ENCODE results near the gene DNLZ. TPM values are rescaled to one million over a fixed set of nuclear protein-coding genes. Genes with fewer than 3 reads are reported as not detected.

The DNLZ gene
- total and polyA plus RNA-seq, 12 donors = 3.1 to 28.9 (median 17.5) TPM

- TF ChIP-seq POLR2A (IDR thresholded peaks at IDR 0.05) = no peak
- TF ChIP-seq CTCF (IDR thresholded peaks at IDR 0.05) = no peak
- Histone ChIP-seq H3K36me3 (replicated peaks in 1 of 2) (no peaks in the 10 kb centered on the region), H3K4me1 (replicated peaks in 1 of 2) (peaks cover 0 to 19% of the 10 kb centered on the region in 2 donors), H3K27me3 (no peaks in the 10 kb centered on the region), H3K4me3 (no peak overlapping the region), H3K9me3 (replicated peaks in 1 of 3) (no peaks in the 10 kb centered on the region), H3K27ac (no peak overlapping the region)
- intact Hi-C loops (cut with DNase I) = no loop called here
- 86 to 100% (median 90%) methylated on average over 1 to 22 of the region's 22 CpGs for WGBS, 4 donors
- DNase-seq = no peak
Observed at GRCh38 chr9:136357202-136357725, 6.3 kb downstream of the DNLZ start.

- Histone ChIP-seq H3K27me3 (no peaks in the 10 kb centered on the region), H3K9me3 (replicated peaks in 1 of 3) (no peaks in the 10 kb centered on the region), H3K4me3 (no peak overlapping the region), H3K27ac (no peak overlapping the region), H3K4me1 (replicated peaks in 1 of 2) (peaks cover 0 to 19% of the 10 kb centered on the region in 2 donors), H3K36me3 (replicated peaks in 1 of 2) (no peaks in the 10 kb centered on the region)
- intact Hi-C loops (cut with DNase I) = no loop called here
- DNase-seq = no peak
- WGBS, 4 donors = 75 to 90% (median 79%) methylated on average over 6 to 54 of the region's 54 CpGs
- TF ChIP-seq POLR2A (IDR thresholded peaks at IDR 0.05) (no peak), CTCF (IDR thresholded peaks at IDR 0.05) (no peak)
Observed at GRCh38 chr9:136355616-136356557, 7.7 kb downstream of the DNLZ start.

GRCh38 chr9:136354592-136355085 is 8.9 kb downstream of the DNLZ start:
- no peaks in the 10 kb centered on the region for H3K9me3 ChIP-seq (replicated peaks in 1 of 3)
- no peaks in the 10 kb centered on the region for H3K36me3 ChIP-seq (replicated peaks in 1 of 2)
- no peak overlapping the region for H3K4me3 ChIP-seq
- no peaks in the 10 kb centered on the region for H3K27me3 ChIP-seq
- peak in 6 of 7 donors; percentile 64 to 81 (median 67) for DNase-seq
- WGBS, 4 donors = 36 to 55% (median 52%) methylated on average over 9 to 17 of the region's 17 CpGs
- TF ChIP-seq POLR2A (IDR thresholded peaks at IDR 0.05) (no peak), CTCF (IDR thresholded peaks at IDR 0.05) (no peak)
- intact Hi-C loops (cut with DNase I) = no loop called here
- peaks cover 0 to 19% of the 10 kb centered on the region in 2 donors for H3K4me1 ChIP-seq (replicated peaks in 1 of 2)
- peak overlapping the region in 3 of 5 donors; percentile 22 to 56 (median 46) for H3K27ac ChIP-seq

- Histone ChIP-seq H3K4me3 (no peak overlapping the region), H3K27me3 (no peaks in the 10 kb centered on the region)
- 68 to 81% (median 75%) methylated on average over 3 to 13 of the region's 13 CpGs for WGBS, 4 donors
Observed at GRCh38 chr9:136353757-136354488, 9.6 kb downstream of the DNLZ start.

More at GRCh38 chr9:136353757-136354488, 9.6 kb downstream of the DNLZ start:
- peak overlapping the region in 3 of 5 donors; percentile 22 to 56 (median 46) for H3K27ac ChIP-seq
- DNase-seq = peak in 1 of 7 donors; percentile 46
- H3K36me3 ChIP-seq (replicated peaks in 1 of 2) = no peaks in the 10 kb centered on the region
- intact Hi-C loops (cut with DNase I) = no loop called here
- TF ChIP-seq POLR2A (IDR thresholded peaks at IDR 0.05) = no peak
- no peak for TF ChIP-seq CTCF (IDR thresholded peaks at IDR 0.05)
- peaks cover 0 to 19% of the 10 kb centered on the region in 2 donors for H3K4me1 ChIP-seq (replicated peaks in 1 of 2)
- no peaks in the 10 kb centered on the region for H3K9me3 ChIP-seq (replicated peaks in 1 of 3)

Measured in adrenal gland (tissue), 12 donors.